ACHN (cell line): ENCODE data around the gene EXTL2.
A peak's percentile ranks its signal among the peaks of the same experiment; 100 is the strongest.
"Not testable (repeated sequence)": the region's sequence is repeated elsewhere in the genome, so short reads cannot be mapped to it uniquely, and the experiment has no call there.

Experiments
- DNase-seq: peaks from one replicate; pipeline ENCODE4 v3.0.0-alpha.2; 2015
- in situ Hi-C: cut with HindIII; loops from 2 replicates; pipeline ENCODE4 v1.10.0; 2017; ENCODE audit warnings: low sequenced_read_pairs, low pct_ligation_motif_present, low pct_unique_long_range_greater_than_20kb

EXTL2 gene

DNA sequence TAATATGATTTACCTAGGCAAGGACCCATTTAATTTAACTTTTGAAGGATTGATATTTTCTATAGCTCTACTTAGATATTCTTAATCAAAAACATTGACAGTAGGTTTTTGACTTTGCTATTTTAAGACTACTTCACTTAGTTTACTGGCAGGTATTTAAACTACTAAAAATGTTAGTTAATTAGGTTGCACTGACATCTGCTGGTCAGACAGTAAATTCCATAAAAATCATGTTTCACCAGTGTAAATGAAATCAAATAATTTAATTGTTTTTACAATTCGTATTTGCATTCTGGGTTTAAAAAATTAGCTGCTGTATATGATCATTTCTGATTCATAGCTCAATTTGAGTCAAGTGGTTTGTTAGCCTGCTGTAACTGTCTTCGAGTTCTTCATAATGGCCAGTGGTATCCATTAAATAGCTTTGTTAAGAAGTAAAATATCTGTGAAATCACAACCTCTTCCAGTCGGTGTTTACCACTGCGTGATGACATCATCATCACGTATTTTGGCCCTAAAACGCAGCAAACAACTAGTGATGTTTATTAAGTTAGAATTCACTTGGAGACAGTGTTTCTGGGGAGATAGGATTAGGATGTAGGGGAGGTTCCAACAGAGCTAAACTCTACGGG is 26.2 kb downstream of the EXTL2 start:
- DNase-seq: peak; percentile 46

DNA sequence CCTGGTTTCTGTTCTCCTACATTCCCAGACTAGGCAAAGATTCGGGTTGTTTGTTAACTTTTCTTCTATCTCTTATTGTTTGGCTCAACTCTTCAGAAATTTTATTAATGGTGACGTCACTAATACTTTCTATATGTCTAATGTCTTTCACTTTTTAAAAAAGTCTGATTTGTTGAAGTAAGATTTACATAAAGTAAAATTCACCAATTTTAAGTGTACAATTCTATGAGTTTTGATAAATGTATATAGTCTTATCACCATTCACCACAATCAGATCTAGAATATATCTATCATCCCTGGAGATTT is 27.8 kb downstream of the EXTL2 start:
- no peak for DNase-seq
- in situ Hi-C loops: loop anchor here (25.0 kb wide), 2 partner anchors 255 to 405 kb away; no protein-coding TSS in a partner anchor

More for the DNA sequence above, 26.2 kb downstream of the EXTL2 start:
- in situ Hi-C loops: loop anchor here (25.0 kb wide), 2 partner anchors 256 to 406 kb away; no protein-coding TSS in a partner anchor

DNA sequence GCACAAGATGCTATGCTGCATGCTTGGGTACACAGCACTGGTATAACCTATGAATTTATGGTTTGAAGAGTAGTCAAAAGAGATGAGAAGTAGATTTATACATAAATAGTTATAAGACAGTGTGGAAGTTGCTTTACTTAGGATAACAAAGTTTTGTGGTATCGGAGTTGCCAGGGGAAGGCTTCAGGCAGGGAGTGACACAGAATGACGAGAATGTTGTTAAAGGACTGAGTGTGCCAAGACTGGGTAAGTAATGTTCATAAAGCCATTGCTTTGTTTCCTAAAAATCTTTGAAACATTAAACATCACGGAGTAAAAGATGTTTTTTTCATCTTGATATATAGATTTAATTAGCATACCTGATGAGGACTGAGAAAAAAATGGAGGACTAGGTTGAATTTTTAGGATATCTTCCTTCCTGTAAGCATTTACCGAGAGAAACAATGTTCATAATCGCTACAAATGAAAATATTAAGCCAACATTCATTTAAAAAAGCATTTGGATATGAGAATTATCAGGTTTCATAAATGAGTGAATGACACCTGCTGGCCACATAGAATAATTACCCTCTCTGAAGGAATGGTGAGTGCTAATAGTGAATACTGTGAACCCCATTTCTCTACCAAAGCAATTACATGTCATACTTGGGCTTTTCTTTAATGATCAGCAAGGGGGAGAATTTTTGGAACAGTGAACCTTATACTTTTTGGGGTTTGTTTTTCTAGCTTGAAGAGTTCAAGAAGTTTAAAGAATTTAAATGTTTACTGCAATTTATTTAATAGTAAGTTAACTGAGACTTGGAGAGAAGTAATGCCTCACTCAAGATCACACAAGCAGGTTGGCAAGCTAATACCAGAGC is 28.4 kb downstream of the EXTL2 start:
- peak; percentile 41 for DNase-seq
- in situ Hi-C loops: loop anchor here (25.0 kb wide), 2 partner anchors 254 to 404 kb away; no protein-coding TSS in a partner anchor

DNA sequence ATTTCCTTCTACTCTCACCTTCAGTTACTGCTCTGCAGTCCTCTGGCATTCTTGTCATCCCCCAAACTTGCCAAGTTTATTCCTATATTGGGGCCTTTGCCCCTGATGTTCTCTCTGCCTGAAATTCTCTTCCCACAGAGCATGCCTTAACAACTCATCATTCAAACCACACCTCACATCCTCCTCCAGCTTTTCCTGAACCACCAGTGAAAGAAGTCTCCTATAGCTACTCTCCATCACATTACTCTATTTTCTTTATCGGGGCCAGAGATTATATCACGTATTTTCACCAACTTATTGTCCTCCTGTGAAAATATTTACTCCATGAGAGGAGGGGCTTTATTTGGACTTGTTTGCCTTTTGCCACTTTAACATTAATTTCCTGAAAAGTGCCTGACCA is 32.1 kb downstream of the EXTL2 start:
- no peak for DNase-seq
- in situ Hi-C loops: loop anchor here (25.0 kb wide), 2 partner anchors 250 to 400 kb away; no protein-coding TSS in a partner anchor

DNA sequence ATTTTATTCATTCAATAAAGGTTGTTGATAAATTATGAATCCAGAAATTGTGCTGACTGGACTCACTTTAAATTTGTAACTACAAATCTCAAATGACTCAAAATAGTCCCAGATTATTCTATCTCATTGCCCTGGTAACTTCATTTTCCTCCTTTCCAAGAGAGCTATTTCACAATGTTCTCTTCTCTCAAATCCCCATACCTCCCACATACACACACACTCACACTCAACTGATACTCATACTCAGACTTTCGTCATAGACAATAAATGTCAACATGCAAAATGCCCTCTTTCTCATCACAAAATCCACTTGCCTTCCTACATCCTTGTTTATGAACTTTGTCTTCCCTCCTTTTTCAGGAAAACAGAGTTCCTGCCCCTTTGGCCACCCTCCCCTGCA is 33.3 kb downstream of the EXTL2 start:
- in situ Hi-C loops: loop anchor here (25.0 kb wide), 2 partner anchors 249 to 399 kb away; no protein-coding TSS in a partner anchor
- DNase-seq: no peak

DNA sequence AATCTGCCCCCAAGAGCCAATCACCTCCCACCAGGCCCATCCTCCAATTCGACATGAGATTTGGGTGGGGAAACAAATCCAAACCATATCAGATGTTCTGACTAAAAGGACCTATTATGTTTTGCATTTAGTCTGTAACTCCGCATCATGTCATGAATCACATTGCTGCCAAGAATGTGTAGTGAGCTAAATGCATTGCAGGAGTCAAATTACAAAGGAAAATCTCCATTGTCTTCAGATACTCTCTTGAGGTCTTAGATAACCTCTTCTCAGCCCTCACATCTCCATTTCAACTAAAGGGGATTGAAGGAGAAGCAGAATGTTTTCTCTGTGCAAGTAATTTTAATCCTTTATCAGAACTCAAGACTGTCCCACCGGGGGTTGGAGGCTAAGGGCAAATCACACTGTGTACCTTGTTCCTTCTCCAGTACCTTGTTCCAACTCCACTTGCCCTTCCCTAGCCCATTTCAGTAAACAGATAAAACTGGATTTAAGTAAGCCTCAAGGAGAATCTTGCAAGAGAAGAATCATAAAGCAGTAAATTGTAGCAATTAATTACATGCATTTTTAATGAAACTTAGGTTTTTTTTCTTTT is 34.1 kb downstream of the EXTL2 start:
- in situ Hi-C loops: loop anchor here (25.0 kb wide), 2 partner anchors 248 to 398 kb away; no protein-coding TSS in a partner anchor
- DNase-seq: no peak

DNA sequence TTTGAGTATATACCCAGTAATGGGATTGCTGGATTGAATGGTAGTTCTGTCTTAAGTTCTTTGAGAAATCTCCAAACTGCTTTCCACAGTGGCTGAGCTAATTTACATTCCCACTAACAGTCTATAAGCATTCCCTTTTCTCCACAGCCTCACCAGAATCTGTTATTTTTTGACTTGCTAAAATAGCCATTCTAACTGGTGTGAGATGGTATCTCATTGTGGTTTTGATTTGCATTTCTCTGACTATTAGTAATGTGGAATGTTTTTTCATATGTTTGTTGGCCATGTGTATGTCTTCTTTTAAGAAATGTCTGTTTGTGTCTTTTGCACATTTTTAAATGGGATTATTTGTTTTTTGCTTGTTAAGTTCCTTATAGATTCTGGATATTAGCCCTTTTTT is 39.5 kb downstream of the EXTL2 start:
- DNase-seq: not testable (repeated sequence)
- in situ Hi-C loops: loop anchor here (25.0 kb wide), 2 partner anchors 243 to 393 kb away; no protein-coding TSS in a partner anchor

DNA sequence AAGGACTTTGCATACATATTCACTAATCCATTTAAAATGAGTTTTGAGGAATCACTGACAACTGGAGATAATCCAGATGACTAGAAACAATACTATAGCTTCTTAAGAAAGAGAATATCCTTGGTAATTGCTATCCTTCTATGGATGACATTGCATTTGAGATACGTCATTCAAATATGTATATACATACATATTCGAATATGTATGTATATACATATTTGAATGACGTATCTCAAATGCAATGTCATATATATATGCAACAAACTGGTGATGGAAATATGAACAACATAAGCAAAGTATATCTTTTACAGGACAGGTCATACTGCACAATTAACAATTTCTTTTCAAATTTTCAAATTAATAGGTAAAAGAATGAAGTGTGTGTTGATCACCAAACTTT is 41.7 kb downstream of the EXTL2 start:
- in situ Hi-C loops: loop anchor here (25.0 kb wide), 2 partner anchors 241 to 391 kb away; no protein-coding TSS in a partner anchor
- DNase-seq: no peak

DNA sequence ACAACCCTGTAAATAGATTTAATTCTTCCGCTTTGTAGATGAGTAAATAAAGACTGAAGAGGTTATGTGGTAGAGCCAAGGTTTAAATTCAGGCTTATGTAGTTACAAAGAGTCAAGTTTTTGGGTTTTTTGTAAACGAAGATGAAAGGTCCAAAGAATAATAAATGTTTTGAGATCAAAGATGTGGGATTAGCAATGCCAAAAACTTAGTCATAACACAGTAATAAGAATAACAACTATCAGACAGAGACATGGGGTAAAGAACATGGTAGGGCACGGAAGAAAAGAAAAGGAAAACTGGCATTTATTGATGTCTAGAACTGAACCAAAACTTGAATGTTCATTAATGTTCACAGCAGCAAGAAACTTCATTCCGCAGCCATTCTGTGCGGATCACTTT is 42.9 kb downstream of the EXTL2 start:
- in situ Hi-C loops: loop anchor here (25.0 kb wide), 2 partner anchors 239 to 389 kb away; no protein-coding TSS in a partner anchor
- DNase-seq: no peak

DNA sequence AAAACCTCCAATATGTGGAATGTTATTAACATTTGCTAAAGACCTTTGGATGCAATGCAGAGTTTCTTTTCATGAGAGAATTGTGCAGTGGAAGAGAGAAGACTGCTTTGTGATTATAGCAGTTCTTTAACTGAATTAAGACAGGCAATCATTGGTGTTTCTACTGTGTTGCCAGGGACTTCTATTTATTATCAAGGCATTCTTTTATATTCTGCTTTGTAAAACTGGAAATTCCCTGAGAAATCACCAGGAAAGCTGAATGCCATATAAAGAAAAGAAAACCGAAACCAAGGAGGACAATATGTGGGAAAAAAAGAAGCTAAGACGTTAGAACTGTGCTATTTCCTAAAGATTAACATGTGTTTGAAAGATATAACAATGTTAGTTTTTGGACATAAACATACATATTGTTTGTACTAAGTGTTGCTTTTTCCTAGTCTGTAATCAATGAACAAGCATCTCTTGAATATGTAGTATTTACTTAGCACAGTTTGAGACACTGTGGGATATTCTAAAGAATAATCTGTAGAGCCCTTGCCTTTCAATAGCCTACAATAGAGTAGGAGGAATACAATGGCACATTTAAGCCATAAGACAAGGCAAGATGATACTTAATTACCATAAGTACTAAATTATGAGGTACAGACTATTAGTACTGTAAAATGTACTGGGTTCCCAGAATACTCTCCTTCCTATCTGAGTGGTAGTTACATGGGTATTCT is 47.1 kb downstream of the EXTL2 start:
- peak; percentile 32 for DNase-seq
- in situ Hi-C loops: no loop called here

DNA sequence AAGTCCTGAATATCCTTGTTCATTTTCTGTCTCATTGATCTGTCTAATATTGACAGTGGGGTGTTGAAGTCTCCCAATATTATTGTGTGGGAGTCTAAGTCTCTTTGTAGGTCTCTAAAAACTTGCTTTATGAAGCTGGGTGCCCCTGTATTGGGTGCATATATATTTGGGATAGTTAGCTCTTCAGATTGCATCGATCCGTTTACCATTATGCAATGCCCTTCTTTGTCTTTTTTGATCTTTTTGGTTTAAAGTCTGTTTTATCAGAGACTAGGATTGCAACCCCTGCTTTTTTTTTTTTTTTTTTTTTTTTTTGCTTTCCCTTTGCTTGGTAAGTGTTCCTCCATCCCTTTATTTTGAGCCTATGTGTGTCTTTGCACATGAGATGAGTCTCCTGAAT is 51.5 kb downstream of the EXTL2 start:
- not testable (repeated sequence) for DNase-seq

DNA sequence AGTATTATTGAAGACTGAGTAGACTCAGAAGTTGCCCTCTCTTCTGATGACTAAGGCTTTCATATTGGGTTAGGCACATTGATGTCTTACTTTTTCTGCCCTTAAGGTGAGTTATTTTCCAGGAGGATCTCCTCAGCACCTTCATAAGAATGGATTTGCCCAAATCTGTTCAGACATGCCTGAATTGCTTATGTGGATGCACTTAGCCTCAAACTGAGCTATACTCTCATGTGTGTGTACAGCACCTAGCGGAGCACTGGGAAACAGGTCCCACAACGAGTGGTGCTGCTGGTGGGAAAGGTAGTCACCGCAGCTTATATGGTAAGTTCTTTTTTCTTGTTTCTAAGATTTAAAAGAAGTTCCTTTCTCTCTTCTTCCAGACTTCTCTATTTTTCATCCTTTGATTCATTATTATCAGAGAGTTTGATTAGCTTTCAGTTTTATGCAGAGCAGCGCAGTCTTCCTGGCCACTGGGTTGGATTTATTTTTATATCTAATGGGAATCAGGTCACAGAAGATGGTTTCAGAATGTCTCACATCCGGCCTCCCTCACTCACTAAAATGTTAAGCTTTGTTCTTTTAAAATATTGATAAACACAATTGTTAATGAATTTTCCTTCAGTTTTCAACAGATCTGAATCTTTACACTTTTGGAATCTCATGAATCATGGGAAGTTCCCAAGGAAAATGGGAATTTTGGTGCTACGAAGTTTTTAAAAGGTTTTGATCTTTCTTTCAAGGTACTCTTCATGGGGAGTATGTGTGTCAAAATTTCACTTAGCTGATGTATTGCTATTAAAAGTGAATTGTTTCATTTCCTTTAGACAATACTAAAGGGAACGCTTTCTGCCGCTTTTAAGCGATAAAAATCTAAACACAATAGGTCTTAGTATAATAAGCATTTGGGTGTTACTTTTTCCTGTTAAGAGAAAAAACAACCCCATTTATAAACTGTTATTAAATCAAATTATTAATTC is 58.5 kb downstream of the EXTL2 start:
- no peak for DNase-seq
- in situ Hi-C loops: no loop called here

More for the DNA sequence above, 51.5 kb downstream of the EXTL2 start:
- in situ Hi-C loops: not testable (repeated sequence)

DNA sequence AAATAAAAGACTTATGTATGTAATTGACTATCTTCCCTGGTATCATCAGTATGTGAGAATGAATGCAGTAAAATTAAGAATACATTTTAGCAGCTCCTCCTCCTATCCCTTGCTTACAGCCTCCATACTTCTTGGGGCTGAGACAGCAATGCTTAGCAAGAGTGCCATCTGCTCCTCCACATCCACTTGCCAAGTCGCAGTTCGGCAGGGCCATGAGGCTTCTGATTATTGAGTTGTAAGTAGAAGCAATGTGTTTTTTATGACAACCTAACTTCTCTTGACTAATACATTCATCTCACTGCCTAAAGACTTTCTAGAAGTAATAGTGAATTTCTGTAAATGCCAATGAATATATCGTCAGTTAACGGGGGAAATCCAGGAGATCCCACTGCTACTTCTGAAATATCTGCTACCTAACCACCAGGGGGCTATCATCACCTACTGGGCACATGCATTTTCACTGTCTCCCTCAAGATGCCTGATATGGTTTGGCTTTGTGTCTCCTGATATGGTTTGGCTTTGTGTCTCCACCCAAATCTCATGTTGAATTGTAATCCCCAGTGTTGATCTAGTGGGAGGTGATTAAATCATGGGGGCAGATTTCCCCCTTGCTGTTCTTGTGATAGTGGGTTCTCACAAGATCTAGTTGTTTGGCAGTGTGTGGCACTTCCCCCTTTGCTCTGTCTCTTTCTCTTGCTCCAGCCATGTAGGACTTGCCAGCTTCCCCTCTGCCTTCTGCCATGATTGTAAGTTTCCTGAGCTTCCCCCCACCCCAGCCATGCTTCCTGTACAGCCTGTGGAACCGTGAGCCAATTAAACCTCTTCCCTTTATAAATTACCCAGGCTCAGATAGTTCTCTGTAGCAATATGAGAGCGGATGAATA is 59.6 kb downstream of the EXTL2 start:
- in situ Hi-C loops: no loop called here
- peak; percentile 19 for DNase-seq

DNA sequence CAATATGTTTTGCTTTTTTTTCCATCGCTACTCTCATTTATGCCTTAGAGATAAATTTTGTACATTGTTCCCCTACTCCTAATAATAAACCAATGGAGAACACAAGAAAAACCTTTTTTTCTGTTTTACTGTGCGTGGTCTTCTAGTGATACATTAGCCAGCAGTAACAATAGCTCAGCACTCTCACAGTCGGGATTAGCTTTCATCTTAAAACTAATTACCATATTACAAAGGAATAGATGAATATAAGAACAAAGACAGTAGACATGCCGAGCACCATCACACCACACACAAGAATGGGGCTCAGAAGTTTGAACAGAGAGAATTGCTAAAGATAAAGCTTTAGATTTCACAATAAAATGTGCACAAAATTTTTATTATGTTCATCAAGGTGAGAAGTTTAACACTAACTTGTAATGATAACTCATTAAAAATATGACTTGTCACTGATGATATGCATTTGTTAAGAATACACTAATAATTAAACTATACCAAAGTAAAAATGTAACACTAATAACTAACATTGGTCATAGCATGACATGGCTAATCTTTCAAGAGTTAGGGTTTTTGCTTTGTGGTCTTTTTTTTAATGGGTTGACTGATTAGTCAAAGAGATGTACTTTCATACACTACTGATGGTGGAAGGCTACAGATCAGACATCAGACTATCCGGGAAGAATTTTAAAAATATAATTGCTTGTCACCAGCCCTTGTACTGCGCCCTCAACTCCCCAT is 61.8 kb downstream of the EXTL2 start:
- no peak for DNase-seq
- in situ Hi-C loops: no loop called here

DNA sequence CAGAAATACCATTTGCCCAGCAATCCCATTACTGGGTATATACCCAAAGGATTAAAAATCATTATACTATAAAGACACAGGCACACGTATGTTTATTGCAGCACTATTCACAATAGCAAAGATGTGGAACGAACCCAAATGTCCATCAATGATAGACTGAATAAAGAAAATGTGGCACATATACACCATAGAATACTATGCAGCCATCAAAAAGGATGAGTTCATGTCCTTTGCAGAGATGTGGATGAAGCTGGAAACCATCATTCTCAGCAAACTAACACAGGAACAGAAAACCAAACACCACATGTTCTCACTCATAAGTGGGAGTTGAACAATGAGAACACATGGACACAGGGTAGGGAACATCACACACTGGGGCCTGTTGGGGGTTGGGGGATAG is 69.0 kb downstream of the EXTL2 start:
- in situ Hi-C loops, DNase-seq: not testable (repeated sequence)
